Endothelial cell of umbilical vein (primary cell): Measurements from ENCODE around the gene RNMT. TPM values are rescaled to one million over a fixed set of nuclear protein-coding genes. Genes with fewer than 3 reads are reported as not detected.

ENCODE experiments used
- BruUV-seq: library from RNA; stranded (reverse); fragments of 400-500 nt; replicated peaks from 2 replicates; lab custom pipeline; 2021; lab: Mats Ljungman, UMichigan
- CTCF ChIA-PET: fragments of 300-600, 350-600 bp; sonication (Branson Sonifier 250); formaldehyde crosslinking; loops from one replicate; lab custom pipeline; 2021; ENCODE audit warnings: antibody characterized with exemption, inconsistent platforms; lab: Charles Lee
- POLR2A ChIA-PET: fragments of 300-600, 350-600 bp; sonication (Branson Sonifier 250); formaldehyde crosslinking; loops from one replicate; lab custom pipeline; 2021; ENCODE audit warnings: antibody characterized with exemption, inconsistent platforms; lab: Charles Lee
- DNase-seq: peaks from one replicate; pipeline ENCODE4 v3.0.0-alpha.2; 2011; ENCODE audit warnings: low read depth, low spot score
- FAIRE-seq: peaks from 2 replicates; lab custom pipeline; 2011; peaks lifted over from hg19 to GRCh38; lab: Jason Lieb, UNC
- H2AFZ ChIP-seq: 2 replicates; pipeline ENCODE4 v1.6.0; 2012; ENCODE audit warnings: low read depth, low read length, control low read depth, inconsistent platforms
- H3K27ac ChIP-seq: 2 replicates; pipeline ENCODE4 v1.5.1; 2011; ENCODE audit warnings: low read depth, mild to moderate bottlenecking, control low read depth, low read length, moderate library complexity; ENCODE audit not compliant: insufficient read depth
- H3K27me3 ChIP-seq, 2 experiments: 2 replicates each; pipeline versions ENCODE4 v1.6.0 to v1.6.1; 2011; ENCODE audit warnings: low read length in 2 of 2, mixed read lengths in 1 of 2; ENCODE audit not compliant: control insufficient read depth in 2 of 2, insufficient read depth in 2 of 2
- H3K36me3 ChIP-seq, 2 experiments: 2 replicates in 1 of 2; 3 replicates in 1 of 2; pipeline ENCODE4 v1.5.1; 2011; ENCODE audit warnings: low read length in 2 of 2, mild to moderate bottlenecking in 1 of 2, moderate library complexity in 1 of 2; ENCODE audit not compliant: control insufficient read depth in 2 of 2, insufficient read depth in 2 of 2; ENCODE audit errors: extremely low read depth in 1 of 2
- H3K4me1 ChIP-seq: 3 replicates; pipeline ENCODE4 v1.5.1; 2011; ENCODE audit warnings: mild to moderate bottlenecking, low read length; ENCODE audit not compliant: control insufficient read depth, insufficient read depth; ENCODE audit errors: extremely low read depth
- H3K4me2 ChIP-seq: 2 replicates; pipeline ENCODE4 v1.6.1; 2011; ENCODE audit warnings: low read length, control low read depth, mixed read lengths; ENCODE audit not compliant: insufficient read depth
- H3K4me3 ChIP-seq, 3 experiments: fragments of 200-600 bp in 1 of 3; sonication (generic), shearing (Covaris generic) in 1 of 3; replicated peaks in 1 of 3; 2 replicates each; pipeline ENCODE4 v1.5.1; 2011 to 2016; ENCODE audit warnings: control low read depth in 3 of 3, low read length in 3 of 3, mild to moderate bottlenecking in 2 of 3, inconsistent platforms in 1 of 3, low read depth in 1 of 3, moderate library complexity in 1 of 3; ENCODE audit not compliant: insufficient read depth in 1 of 3
- H3K79me2 ChIP-seq: 2 replicates; pipeline ENCODE4 v1.6.0; 2012; ENCODE audit warnings: low read length, inconsistent platforms; ENCODE audit not compliant: control insufficient read depth, insufficient read depth
- H3K9ac ChIP-seq: replicated peaks from 2 replicates; pipeline ENCODE3; 2011; ENCODE audit warnings: low read length, control low read depth; ENCODE audit not compliant: insufficient read depth; ENCODE audit errors: extremely low read depth
- H3K9me1 ChIP-seq: replicated peaks from 3 replicates; pipeline ENCODE4 v1.6.0; 2011; ENCODE audit warnings: mild to moderate bottlenecking, low read length; ENCODE audit not compliant: control insufficient read depth, insufficient read depth; ENCODE audit errors: extremely low read depth
- H3K9me3 ChIP-seq: replicated peaks from 2 replicates; pipeline ENCODE4 v1.5.1; 2012; ENCODE audit warnings: low read length, inconsistent platforms; ENCODE audit not compliant: control insufficient read depth, insufficient read depth
- H4K20me1 ChIP-seq: replicated peaks from 2 replicates; pipeline ENCODE3; 2011; ENCODE audit warnings: mild to moderate bottlenecking, low read length; ENCODE audit not compliant: control insufficient read depth, insufficient read depth; ENCODE audit errors: extremely low read depth
- EZH2 ChIP-seq: IDR thresholded peaks from 2 replicates; pipeline ENCODE4 v1.6.1; 2012; ENCODE audit warnings: borderline replicate concordance, low read depth, mild to moderate bottlenecking, moderate library complexity, low read length, inconsistent platforms; ENCODE audit not compliant: severe bottlenecking
- FOS ChIP-seq: IDR thresholded peaks from 2 replicates; pipeline ENCODE4 v1.6.1; 2011; ENCODE audit warnings: mild to moderate bottlenecking, low read length, moderate library complexity, borderline replicate concordance; ENCODE audit not compliant: insufficient read depth
- GATA2 ChIP-seq: IDR thresholded peaks from 2 replicates; pipeline ENCODE4 v1.7.0; 2011; ENCODE audit warnings: low read depth, mild to moderate bottlenecking, moderate library complexity, mixed read lengths, low read length; ENCODE audit not compliant: insufficient read length, insufficient read depth
- JUN ChIP-seq: IDR thresholded peaks from 2 replicates; pipeline ENCODE4 v1.6.1; 2011; ENCODE audit warnings: borderline replicate concordance, low read depth; ENCODE audit not compliant: insufficient read length, insufficient read depth
- MAX ChIP-seq: IDR thresholded peaks from 2 replicates; pipeline ENCODE4 v1.6.1; 2011; ENCODE audit not compliant: insufficient read depth, insufficient read length
- MYC ChIP-seq: IDR thresholded peaks from one replicate; pipeline ENCODE4 v1.6.1; 2011; ENCODE audit warnings: mild to moderate bottlenecking, low read depth, low read length
- POLR2A ChIP-seq: IDR thresholded peaks from 2 replicates; pipeline ENCODE4 v1.6.1; 2012; ENCODE audit warnings: low read depth, mild to moderate bottlenecking, control low read depth, low read length
- POLR2AphosphoS5 ChIP-seq: IDR thresholded peaks from 2 replicates; pipeline ENCODE4 v1.6.1; 2012; ENCODE audit warnings: low read depth, mild to moderate bottlenecking, control low read depth, low read length, moderate library complexity; ENCODE audit not compliant: insufficient read depth
- dilution Hi-C: fragments of 300-500 bp; cut with MboI; formaldehyde crosslinking; loops from one replicate; pipeline ENCODE4 v1.15.0; 2019; ENCODE audit warnings: low sequenced_read_pairs; ENCODE audit not compliant: extremely low pct_ligation_motif_present
- intact Hi-C: fragments of 100-400 bp; cut with micrococcal nuclease; formaldehyde crosslinking; loops from one replicate; pipeline ENCODE4 v1.10.0; 2022
- polyA plus RNA-seq, 4 experiments: library from polyadenylated mRNA; depleted of rRNA in 3 of 4; stranded (reverse) in 3 of 4; unstranded in 1 of 4; fragments of >200 nt; gene quantifications; 2 replicates each; pipeline versions ENCODE4 v1.2.1 to v1.2.3, GENCODE V29; 2011 to 2012; ENCODE audit warnings: missing spikeins in 1 of 4
- total RNA-seq: library from RNA; stranded (reverse); gene quantifications from 2 replicates; pipeline ENCODE4 v1.2.3, GENCODE V29; 2021
- TF ChIP-seq, protein P1 (sequence below), 2 donors: IDR thresholded peaks; 1 replicate in 1 of 2; 2 replicates in 1 of 2; pipeline ENCODE4 v1.5.1; 2011; ENCODE audit warnings: low read length in 2 of 2, mild to moderate bottlenecking in 2 of 2, moderate library complexity in 2 of 2, control low read depth in 1 of 2, inconsistent platforms in 1 of 2, low read depth in 1 of 2; ENCODE audit not compliant: insufficient read depth in 1 of 2; ENCODE audit errors: extremely low read depth in 1 of 2

Gene RNMT
- total and polyA plus RNA-seq, 2 donors (not counting 3 experiments of a cell fraction or from before 2014, with no cell fraction given) = 9.8 to 29.5 TPM

GRCh38 chr18:13775058-13775457, 48.6 kb downstream of the RNMT start:
- POLR2A ChIA-PET = no interaction called here
- no peaks in the 10 kb centered on the region for H3K9me3 ChIP-seq
- dilution Hi-C loops = no loop called here
- CTCF ChIA-PET = no interaction called here
- no peaks in the 10 kb centered on the region for H3K4me1 ChIP-seq
- no peak overlapping the region for H3K4me3 ChIP-seq
- no peak overlapping the region for H2AFZ ChIP-seq
- no peaks in the 10 kb centered on the region for H4K20me1 ChIP-seq
- H3K27ac ChIP-seq = no peak overlapping the region
- no peaks in the 10 kb centered on the region for H3K9me1 ChIP-seq
- H3K4me2 ChIP-seq = no peak overlapping the region
- no peak for TF ChIP-seq JUN
- no peak for TF ChIP-seq POLR2AphosphoS5
- FAIRE-seq = no peak
- no TSS peak for BruUV-seq
- H3K79me2 ChIP-seq = no peaks in the 10 kb centered on the region
- intact Hi-C loops = no loop called here
- no peak for DNase-seq
- H3K36me3 ChIP-seq = no peaks in the 10 kb centered on the region
- H3K9ac ChIP-seq = no peak overlapping the region
- no peaks in the 10 kb centered on the region for H3K27me3 ChIP-seq

GRCh38 chr18:13791181-13791580, 64.7 kb downstream of the RNMT start:
- H4K20me1 ChIP-seq = no peaks in the 10 kb centered on the region
- no peak overlapping the region for H2AFZ ChIP-seq
- no peaks in the 10 kb centered on the region for H3K36me3 ChIP-seq
- BruUV-seq = no TSS peak
- ChIA-PET POLR2A (no interaction called here), CTCF (no interaction called here)
- TF ChIP-seq, protein P1, sequence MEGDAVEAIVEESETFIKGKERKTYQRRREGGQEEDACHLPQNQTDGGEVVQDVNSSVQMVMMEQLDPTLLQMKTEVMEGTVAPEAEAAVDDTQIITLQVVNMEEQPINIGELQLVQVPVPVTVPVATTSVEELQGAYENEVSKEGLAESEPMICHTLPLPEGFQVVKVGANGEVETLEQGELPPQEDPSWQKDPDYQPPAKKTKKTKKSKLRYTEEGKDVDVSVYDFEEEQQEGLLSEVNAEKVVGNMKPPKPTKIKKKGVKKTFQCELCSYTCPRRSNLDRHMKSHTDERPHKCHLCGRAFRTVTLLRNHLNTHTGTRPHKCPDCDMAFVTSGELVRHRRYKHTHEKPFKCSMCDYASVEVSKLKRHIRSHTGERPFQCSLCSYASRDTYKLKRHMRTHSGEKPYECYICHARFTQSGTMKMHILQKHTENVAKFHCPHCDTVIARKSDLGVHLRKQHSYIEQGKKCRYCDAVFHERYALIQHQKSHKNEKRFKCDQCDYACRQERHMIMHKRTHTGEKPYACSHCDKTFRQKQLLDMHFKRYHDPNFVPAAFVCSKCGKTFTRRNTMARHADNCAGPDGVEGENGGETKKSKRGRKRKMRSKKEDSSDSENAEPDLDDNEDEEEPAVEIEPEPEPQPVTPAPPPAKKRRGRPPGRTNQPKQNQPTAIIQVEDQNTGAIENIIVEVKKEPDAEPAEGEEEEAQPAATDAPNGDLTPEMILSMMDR (IDR thresholded peaks at IDR 0.05; ENCODE audit: extremely low read depth in 1 of 2, insufficient read depth in 1 of 2, low read depth in 1 of 2, low read length in 2 of 2) = no peak
- TF ChIP-seq MAX (no peak), FOS (no peak), EZH2 (no peak), JUN (no peak), POLR2A (no peak), GATA2 (no peak), MYC (no peak), POLR2AphosphoS5 (no peak)
- dilution Hi-C loops (no loop called here), intact Hi-C loops (no loop called here)
- peaks cover 0 to 13% of the 10 kb centered on the region in 2 experiments for H3K27me3 ChIP-seq
- H3K9me3 ChIP-seq = no peaks in the 10 kb centered on the region
- no peak overlapping the region for H3K27ac ChIP-seq
- H3K4me1 ChIP-seq = peaks cover under 1% of the 10 kb centered on the region
- DNase-seq = no peak
- H3K4me3 ChIP-seq = no peak overlapping the region
- no peaks in the 10 kb centered on the region for H3K9me1 ChIP-seq
- no peak for FAIRE-seq
- H3K79me2 ChIP-seq = no peaks in the 10 kb centered on the region
- no peak overlapping the region for H3K4me2 ChIP-seq
- H3K9ac ChIP-seq = no peak overlapping the region
